Body of pancreas (tissue), 4 donors: Measurements from ENCODE around the gene STAT4. TPM values are rescaled to one million over a fixed set of nuclear protein-coding genes. Genes with fewer than 3 reads are reported as not detected.

Experiments
- ATAC-seq: fragments of 150-250 bp; one replicate; pipeline ENCODE4 v1.9.1; 2016
- DNase-seq, 4 donors: peaks; one replicate each; pipeline ENCODE4 v3.0.0-alpha.2; 2019
- H3K27ac ChIP-seq, 4 donors: fragments of 200-600 bp; sonication (generic); 1 replicate in 3 of 4; 2 replicates in 1 of 4; pipeline versions ENCODE4 v1.5.1 to v1.6.1; 2016 to 2019; ENCODE audit warnings: mild to moderate bottlenecking in 1 of 4, mixed read lengths in 1 of 4, moderate library complexity in 1 of 4
- H3K27me3 ChIP-seq, 2 donors: fragments of 200-600 bp; sonication (generic); one replicate each; pipeline ENCODE4 v1.6.0; 2016; ENCODE audit warnings: mild to moderate bottlenecking in 1 of 2
- H3K36me3 ChIP-seq, 2 donors: fragments of 200-600 bp; sonication (generic); replicated peaks in 1 of 2; 2 replicates each; pipeline ENCODE4 v1.5.1; 2016; ENCODE audit warnings: low read depth in 2 of 2; ENCODE audit not compliant: insufficient read depth in 1 of 2
- H3K4me1 ChIP-seq: fragments of 200-600 bp; sonication (generic); one replicate; pipeline ENCODE4 v1.6.0; 2016
- H3K4me3 ChIP-seq, 2 donors: fragments of 200-600 bp; sonication (generic); 1 replicate in 1 of 2; 2 replicates in 1 of 2; pipeline ENCODE4 v1.5.1; 2016 to 2019
- H3K9me3 ChIP-seq, 3 donors: fragments of 200-600 bp; sonication (generic); 1 replicate in 2 of 3; 2 replicates in 1 of 3; pipeline ENCODE4 v1.5.1; 2016
- POLR2A ChIP-seq, 3 donors: fragments of 450-650 bp; IDR thresholded peaks; one replicate each; pipeline ENCODE4 v1.6.1; 2016; ENCODE audit warnings: antibody characterized with exemption in 3 of 3, mild to moderate bottlenecking in 2 of 3
- WGBS, 2 donors: methylation state at CpG; one replicate each; pipeline ENCODE4 v1.1.5; 2017; 5-methylcytosine and 5-hydroxymethylcytosine counted together
- intact Hi-C: fragments of 100-400 bp; cut with DNase I; formaldehyde crosslinking; loops from one replicate; pipeline ENCODE4 v1.15.1; 2023
- total RNA-seq, 2 donors: library from RNA; depleted of rRNA; stranded (reverse); fragments of >200 nt; gene quantifications; one replicate each; pipeline ENCODE4 v1.1.0, GENCODE V29; 2016
- TF ChIP-seq, protein P1 (sequence below), 7 experiments: fragments of 450-650 bp in 4 of 7; fragments of 200-600 bp in 3 of 7; sonication (generic) in 3 of 7; IDR thresholded peaks; one replicate each; pipeline ENCODE4 v1.5.1; 2016 to 2019; ENCODE audit warnings: antibody characterized with exemption in 7 of 7

Gene STAT4
- total RNA-seq, 2 donors from 2014 or later, result 0.52 to 2.6 TPM

DNA sequence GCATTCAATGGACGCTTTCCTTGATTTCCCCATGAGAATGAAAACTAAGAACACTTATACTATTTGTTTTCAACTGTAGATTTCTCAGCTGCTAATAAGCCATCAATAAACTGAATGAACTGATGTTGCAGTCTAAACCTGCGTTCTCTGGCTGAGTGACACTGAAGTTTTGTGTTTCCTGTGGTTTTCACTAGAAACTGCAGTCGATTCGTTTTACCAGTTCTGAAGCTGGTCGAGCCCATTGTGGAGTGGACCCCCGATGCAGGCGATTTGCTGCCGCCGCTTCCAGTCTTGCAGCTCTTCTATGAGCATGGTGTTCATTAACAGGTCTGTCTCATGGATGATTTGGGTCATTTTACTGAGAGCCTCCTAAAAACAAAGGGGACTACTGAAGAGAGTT lies 86.2 kb downstream of the STAT4 start:
- no peaks in the 10 kb centered on the region for H3K27me3 ChIP-seq
- no peaks in the 10 kb centered on the region for H3K4me1 ChIP-seq
- no peak overlapping the region for H3K27ac ChIP-seq
- H3K4me3 ChIP-seq, result no peak overlapping the region
- TF ChIP-seq, protein P1, sequence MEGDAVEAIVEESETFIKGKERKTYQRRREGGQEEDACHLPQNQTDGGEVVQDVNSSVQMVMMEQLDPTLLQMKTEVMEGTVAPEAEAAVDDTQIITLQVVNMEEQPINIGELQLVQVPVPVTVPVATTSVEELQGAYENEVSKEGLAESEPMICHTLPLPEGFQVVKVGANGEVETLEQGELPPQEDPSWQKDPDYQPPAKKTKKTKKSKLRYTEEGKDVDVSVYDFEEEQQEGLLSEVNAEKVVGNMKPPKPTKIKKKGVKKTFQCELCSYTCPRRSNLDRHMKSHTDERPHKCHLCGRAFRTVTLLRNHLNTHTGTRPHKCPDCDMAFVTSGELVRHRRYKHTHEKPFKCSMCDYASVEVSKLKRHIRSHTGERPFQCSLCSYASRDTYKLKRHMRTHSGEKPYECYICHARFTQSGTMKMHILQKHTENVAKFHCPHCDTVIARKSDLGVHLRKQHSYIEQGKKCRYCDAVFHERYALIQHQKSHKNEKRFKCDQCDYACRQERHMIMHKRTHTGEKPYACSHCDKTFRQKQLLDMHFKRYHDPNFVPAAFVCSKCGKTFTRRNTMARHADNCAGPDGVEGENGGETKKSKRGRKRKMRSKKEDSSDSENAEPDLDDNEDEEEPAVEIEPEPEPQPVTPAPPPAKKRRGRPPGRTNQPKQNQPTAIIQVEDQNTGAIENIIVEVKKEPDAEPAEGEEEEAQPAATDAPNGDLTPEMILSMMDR (IDR thresholded peaks at IDR 0.05), result no peak
- no peaks in the 10 kb centered on the region for H3K9me3 ChIP-seq
- DNase-seq, result no peak
- no peaks in the 10 kb centered on the region for H3K36me3 ChIP-seq
- intact Hi-C loops, result no loop called here
- no peak for ATAC-seq
- WGBS, 2 donors, result 80 to 82% methylated on average over 9 of the region's 9 CpGs

DNA sequence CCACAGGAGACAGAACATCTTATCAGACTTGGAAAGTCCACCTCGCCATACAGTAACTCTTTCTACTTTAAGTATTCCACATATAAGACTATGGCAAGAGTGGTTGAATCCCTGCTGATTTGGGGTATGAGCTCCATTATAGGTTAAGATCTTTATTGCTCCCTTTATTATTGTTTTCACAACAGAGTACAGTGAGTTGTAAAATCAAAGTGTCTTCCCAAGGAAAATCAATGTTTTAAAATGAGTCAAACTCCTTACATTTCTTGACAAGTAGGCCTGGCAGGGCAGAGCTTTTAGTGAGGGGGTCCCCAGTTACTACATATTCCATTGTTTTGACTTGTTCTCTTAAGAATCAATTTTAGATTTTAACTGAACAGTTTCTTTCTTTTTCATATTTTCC lies 87.2 kb downstream of the STAT4 start:
- H3K4me1 ChIP-seq, result no peaks in the 10 kb centered on the region
- no peaks in the 10 kb centered on the region for H3K36me3 ChIP-seq
- WGBS, 2 donors, result 88 to 97% methylated on average over 1 of the region's 1 CpG
- TF ChIP-seq POLR2A (IDR thresholded peaks at IDR 0.05), result no peak
- TF ChIP-seq, protein P1 (IDR thresholded peaks at IDR 0.05), result no peak
- no peak overlapping the region for H3K27ac ChIP-seq
- intact Hi-C loops, result no loop called here
- H3K4me3 ChIP-seq, result no peak overlapping the region
- H3K27me3 ChIP-seq, result no peaks in the 10 kb centered on the region
- DNase-seq, result no peak
- H3K9me3 ChIP-seq, result no peaks in the 10 kb centered on the region
- no peak for ATAC-seq

DNA sequence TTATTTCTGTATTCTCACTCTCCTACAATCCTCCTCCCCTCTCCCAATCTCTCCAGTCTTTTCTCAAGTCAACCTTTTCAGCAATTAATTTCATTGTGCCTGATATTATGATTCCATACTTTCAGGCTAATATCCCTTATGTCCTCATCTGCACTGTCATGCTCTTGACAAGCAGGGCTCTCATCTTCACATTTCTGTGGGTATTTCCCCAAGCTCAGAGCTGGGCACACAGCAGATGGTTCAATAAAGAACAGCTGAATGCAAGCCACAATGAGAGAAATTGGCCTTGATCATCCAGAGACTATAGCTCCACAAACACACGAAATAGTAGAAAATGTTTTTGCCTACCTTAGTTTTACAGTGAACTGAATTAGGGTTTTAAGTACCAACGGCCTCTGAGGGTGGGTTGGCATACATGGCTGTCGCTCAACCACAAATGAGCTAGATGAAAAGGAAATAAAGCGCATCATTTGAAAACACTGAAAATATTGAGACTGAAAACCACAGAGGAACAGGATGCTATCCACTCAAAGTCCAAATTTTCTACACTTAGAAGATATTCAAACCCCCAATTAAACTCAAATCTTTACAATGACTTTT lies 89.3 kb downstream of the STAT4 start:
- no peaks in the 10 kb centered on the region for H3K9me3 ChIP-seq
- no peak overlapping the region for H3K27ac ChIP-seq
- 82 to 87% methylated on average over 4 of the region's 4 CpGs for WGBS, 2 donors
- no peak overlapping the region for H3K4me3 ChIP-seq
- no peaks in the 10 kb centered on the region for H3K36me3 ChIP-seq
- intact Hi-C loops, result no loop called here
- no peaks in the 10 kb centered on the region for H3K27me3 ChIP-seq
- no peaks in the 10 kb centered on the region for H3K4me1 ChIP-seq
- DNase-seq, result no peak
- ATAC-seq, result no peak
- TF ChIP-seq, protein P1 (IDR thresholded peaks at IDR 0.05), result no peak
- TF ChIP-seq POLR2A (IDR thresholded peaks at IDR 0.05), result no peak

DNA sequence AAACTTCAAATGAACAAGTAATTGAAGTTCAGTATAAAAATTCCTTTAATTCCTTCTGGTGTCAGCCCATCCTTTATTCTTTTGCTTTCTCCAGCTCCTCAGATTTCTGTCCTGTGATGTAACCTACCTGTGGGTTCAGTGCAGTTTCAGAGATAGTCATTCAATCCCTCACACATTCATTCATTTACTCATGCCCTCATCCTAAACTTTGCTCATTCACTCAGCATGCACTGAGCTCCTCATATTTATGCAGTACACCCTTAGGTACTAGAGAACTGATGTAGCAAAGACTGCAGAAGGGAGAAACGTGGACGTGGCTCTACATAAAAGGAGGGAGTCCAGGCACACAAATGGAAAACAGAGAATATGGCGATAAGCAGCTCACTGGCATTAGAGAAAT lies 91.5 kb downstream of the STAT4 start:
- 57 to 81% methylated on average over 3 of the region's 3 CpGs for WGBS, 2 donors
- no peaks in the 10 kb centered on the region for H3K9me3 ChIP-seq
- no peak for DNase-seq
- H3K36me3 ChIP-seq, result no peaks in the 10 kb centered on the region
- no peak for TF ChIP-seq POLR2A (IDR thresholded peaks at IDR 0.05)
- TF ChIP-seq, protein P1 (IDR thresholded peaks at IDR 0.05), result no peak
- ATAC-seq, result no peak
- no peak overlapping the region for H3K27ac ChIP-seq
- H3K4me1 ChIP-seq, result no peaks in the 10 kb centered on the region
- intact Hi-C loops, result no loop called here
- H3K4me3 ChIP-seq, result no peak overlapping the region
- H3K27me3 ChIP-seq, result no peaks in the 10 kb centered on the region

DNA sequence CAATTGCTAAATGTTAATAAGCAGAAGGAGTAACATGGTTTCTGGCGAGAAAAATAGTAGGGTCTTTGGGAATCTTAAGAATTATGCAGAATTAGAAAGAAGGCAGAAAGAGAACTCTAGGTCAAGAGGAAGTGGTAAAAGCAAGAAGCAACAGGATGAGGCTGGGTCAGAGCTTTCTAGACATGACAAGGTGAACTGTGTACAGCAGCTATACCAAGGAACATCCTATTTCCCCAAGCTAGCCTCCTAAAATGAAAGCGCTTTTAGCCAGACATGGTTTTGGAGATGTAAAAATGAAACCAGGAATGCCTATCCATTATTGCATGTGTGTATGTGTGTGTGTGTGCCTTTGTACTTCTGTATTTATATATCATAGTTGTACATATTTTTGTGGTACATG lies 94.6 kb downstream of the STAT4 start:
- TF ChIP-seq POLR2A (IDR thresholded peaks at IDR 0.05), result no peak
- TF ChIP-seq, protein P1 (IDR thresholded peaks at IDR 0.05), result no peak
- no peak overlapping the region for H3K4me3 ChIP-seq
- no peak overlapping the region for H3K27ac ChIP-seq
- intact Hi-C loops, result no loop called here
- H3K4me1 ChIP-seq, result no peaks in the 10 kb centered on the region
- H3K9me3 ChIP-seq, result no peaks in the 10 kb centered on the region
- no peaks in the 10 kb centered on the region for H3K36me3 ChIP-seq
- no peak for ATAC-seq
- no peaks in the 10 kb centered on the region for H3K27me3 ChIP-seq
- DNase-seq, result no peak
- WGBS, 2 donors, result 79 to 89% methylated on average over 2 of the region's 2 CpGs
